GM12878 (cell line): ENCODE data around the gene CDHR5. TPM values are rescaled to one million over a fixed set of nuclear protein-coding genes. Genes with fewer than 3 reads are reported as not detected.
"Not testable (repeated sequence)": the region's sequence is repeated elsewhere in the genome, so short reads cannot be mapped to it uniquely, and the experiment has no call there.

Source experiments
- ATAC-seq: fragments of 200-7000 bp; cut with Tn5 transposase; 3 replicates; pipeline ENCODE4 v1.9.1; 2020; ENCODE audit warnings: mild to moderate bottlenecking, moderate library complexity
- BruUV-seq: library from RNA; stranded (reverse); fragments of 400-500 nt; replicated peaks from 2 replicates; lab custom pipeline; 2021; lab: Mats Ljungman, UMichigan
- CTCF ChIA-PET: fragments of 300-600 bp; sonication (Branson Sonifier 250); formaldehyde crosslinking; extraction: SDS; loops from one replicate; lab custom pipeline; 2021; ENCODE audit warnings: inconsistent platforms; lab: Yijun Ruan, JAX
- POLR2A ChIA-PET: fragments of 350-600 bp; formaldehyde crosslinking; extraction: SDS; loops from one replicate; lab custom pipeline; 2021; ENCODE audit warnings: inconsistent platforms; lab: Charles Lee
- RAD21 ChIA-PET: fragments of 300-600 bp; sonication (Branson Sonifier 250); formaldehyde crosslinking; loops from one replicate; lab custom pipeline; 2023; ENCODE audit warnings: antibody characterized with exemption; ENCODE audit not compliant: unreplicated experiment; lab: Charles Lee
- SMC1A ChIA-PET: fragments of 300-600 bp; sonication (Branson Sonifier 250); formaldehyde crosslinking; loops from one replicate; lab custom pipeline; 2023; ENCODE audit not compliant: unreplicated experiment, uncharacterized antibody; lab: Charles Lee
- DNase-seq: peaks from one replicate; pipeline ENCODE4 v3.0.0-alpha.2; 2011; ENCODE audit warnings: low read depth, low spot score
- FAIRE-seq: peaks from 3 replicates; lab custom pipeline; 2011; peaks lifted over from hg19 to GRCh38; lab: Jason Lieb, UNC
- H2AFZ ChIP-seq: 2 replicates; pipeline ENCODE4 v1.6.0; 2011; ENCODE audit warnings: low read depth, low read length, control low read depth; ENCODE audit not compliant: control insufficient read depth
- H3K27ac ChIP-seq: 2 replicates; pipeline ENCODE4 v1.5.1; 2011; ENCODE audit warnings: control low read depth; ENCODE audit not compliant: control insufficient read depth, insufficient read depth
- H3K27me3 ChIP-seq, 2 experiments: replicated peaks in 1 of 2; 2 replicates each; pipeline versions ENCODE4 v1.6.0 to v1.6.1; 2011; ENCODE audit warnings: low read length in 1 of 2; ENCODE audit not compliant: control insufficient read depth in 2 of 2, insufficient read depth in 2 of 2
- H3K36me3 ChIP-seq, 2 experiments: 2 replicates each; pipeline ENCODE4 v1.5.1; 2011; ENCODE audit warnings: low read length in 1 of 2; ENCODE audit not compliant: control insufficient read depth in 2 of 2, insufficient read depth in 2 of 2
- H3K4me1 ChIP-seq: 2 replicates; pipeline ENCODE4 v1.6.1; 2011; ENCODE audit warnings: mild to moderate bottlenecking, low read length, moderate library complexity, mixed read lengths; ENCODE audit not compliant: control insufficient read depth, insufficient read depth
- H3K4me2 ChIP-seq: 2 replicates; pipeline ENCODE4 v1.6.0; 2011; ENCODE audit warnings: control low read depth; ENCODE audit not compliant: control insufficient read depth, insufficient read depth
- H3K4me3 ChIP-seq: fragments of 200-600 bp; sonication (generic); 2 replicates; pipeline ENCODE4 v1.5.1; 2016
- H3K79me2 ChIP-seq: 2 replicates; pipeline ENCODE4 v1.6.0; 2011; ENCODE audit warnings: low read length; ENCODE audit not compliant: control insufficient read depth, insufficient read depth
- H3K9ac ChIP-seq: 2 replicates; pipeline ENCODE4 v1.8.0; 2011; ENCODE audit warnings: low read length, control low read depth, mixed read lengths; ENCODE audit not compliant: control insufficient read depth, insufficient read depth
- H3K9me3 ChIP-seq: replicated peaks from 3 replicates; pipeline ENCODE4 v1.5.1; 2011; ENCODE audit warnings: mild to moderate bottlenecking, low read length; ENCODE audit not compliant: control insufficient read depth, insufficient read depth
- H4K20me1 ChIP-seq: 2 replicates; pipeline ENCODE4 v1.6.0; 2011; ENCODE audit not compliant: control insufficient read depth, insufficient read depth
- BACH1 ChIP-seq: fragments of 450-650 bp; IDR thresholded peaks from 2 replicates; pipeline ENCODE4 v1.6.1; 2017; ENCODE audit warnings: mild to moderate bottlenecking, borderline replicate concordance
- FOXK2 ChIP-seq: fragments of 450-650 bp; IDR thresholded peaks from 2 replicates; pipeline ENCODE4 v1.6.1; 2017; ENCODE audit warnings: mild to moderate bottlenecking, moderate library complexity
- HCFC1 ChIP-seq: fragments of 150-350 bp; IDR thresholded peaks from 2 replicates; pipeline ENCODE4 v1.6.1; 2014; ENCODE audit warnings: low read length
- JUND ChIP-seq: IDR thresholded peaks from 2 replicates; pipeline ENCODE4 v1.6.1; 2012; ENCODE audit warnings: low read depth, mild to moderate bottlenecking, low read length, improper control_type of control experiment, moderate library complexity
- MYB ChIP-seq: fragments of 150-350 bp; IDR thresholded peaks from 2 replicates; pipeline ENCODE4 v1.6.1; 2014; ENCODE audit warnings: mild to moderate bottlenecking, low read depth, low read length, borderline replicate concordance
- STAT3 ChIP-seq: IDR thresholded peaks from 2 replicates; pipeline ENCODE4 v1.6.1; 2011; ENCODE audit warnings: low read depth, low read length, improper control_type of control experiment
- TCF7 ChIP-seq: IDR thresholded peaks from 2 replicates; pipeline ENCODE4 v1.6.1; 2014; ENCODE audit warnings: antibody characterized with exemption, borderline replicate concordance
- YBX1 ChIP-seq: fragments of 450-650 bp; IDR thresholded peaks from 2 replicates; pipeline ENCODE4 v1.6.1; 2016; ENCODE audit warnings: antibody characterized with exemption
- WGBS: methylation state at CpG from one replicate; pipeline ENCODE4 v1.1.6; 2016; ENCODE audit warnings: low lambda C conversion rate; ENCODE audit not compliant: insufficient replicate concordance, insufficient coverage; ENCODE audit errors: missing lambda C conversion rate; 5-methylcytosine and 5-hydroxymethylcytosine counted together
- in situ Hi-C: fragments of 300-500 bp; cut with MboI; formaldehyde crosslinking; loops from 9 replicates; pipeline ENCODE4 v1.14.3; 2018; ENCODE audit warnings: mixed read lengths
- intact Hi-C: fragments of 100-400 bp; cut with micrococcal nuclease; formaldehyde crosslinking; loops from one replicate; pipeline ENCODE4 v1.14.2; 2022; ENCODE audit not compliant: unreplicated experiment
- polyA plus RNA-seq, 11 experiments: library from polyadenylated mRNA; depleted of rRNA in 4 of 11; unstranded in 6 of 11; stranded (reverse) in 5 of 11; fragments of >200 nt; fragmentation: Nextera tagmentation in 4 of 11; fragmentation: Illumina TruSeq in 1 of 11; extraction: Ambion mirVana in 4 of 11; extraction: Trizol in 1 of 11; gene quantifications; 1 replicate in 1 of 11; 2 replicates in 10 of 11; pipeline versions ENCODE4 v1.2.1 to v1.2.3, GENCODE V29; 2011 to 2016; ENCODE audit warnings: inconsistent platforms in 2 of 11, missing spikeins in 2 of 11, low read depth in 1 of 11
- total RNA-seq, 4 experiments: library from RNA; depleted of rRNA in 3 of 4; stranded (reverse); fragments of >200 nt in 3 of 4; fragmentation: Illumina TruSeq in 1 of 4; extraction: Trizol in 1 of 4; gene quantifications; 2 replicates each; pipeline versions ENCODE4 v1.2.1 to v1.2.3, GENCODE V29; 2013 to 2021
- TF ChIP-seq, protein P1 (sequence below): fragments of 450-650 bp; IDR thresholded peaks from 2 replicates; pipeline ENCODE4 v1.6.1; 2017; ENCODE audit warnings: antibody characterized with exemption, mild to moderate bottlenecking, moderate library complexity
- TF ChIP-seq, protein P2 (sequence below): fragments of 450-650 bp; formaldehyde crosslinking; IDR thresholded peaks from 2 replicates; pipeline ENCODE4 v1.4.0; 2020; ENCODE audit warnings: mild to moderate bottlenecking, moderate library complexity

Gene CDHR5
- total and polyA plus RNA-seq, 10 of the 15 experiments (the other 5 are each of a cell fraction or from before 2014, with no cell fraction given): 0.06 TPM; not detected in 9

- TF ChIP-seq, protein P1, sequence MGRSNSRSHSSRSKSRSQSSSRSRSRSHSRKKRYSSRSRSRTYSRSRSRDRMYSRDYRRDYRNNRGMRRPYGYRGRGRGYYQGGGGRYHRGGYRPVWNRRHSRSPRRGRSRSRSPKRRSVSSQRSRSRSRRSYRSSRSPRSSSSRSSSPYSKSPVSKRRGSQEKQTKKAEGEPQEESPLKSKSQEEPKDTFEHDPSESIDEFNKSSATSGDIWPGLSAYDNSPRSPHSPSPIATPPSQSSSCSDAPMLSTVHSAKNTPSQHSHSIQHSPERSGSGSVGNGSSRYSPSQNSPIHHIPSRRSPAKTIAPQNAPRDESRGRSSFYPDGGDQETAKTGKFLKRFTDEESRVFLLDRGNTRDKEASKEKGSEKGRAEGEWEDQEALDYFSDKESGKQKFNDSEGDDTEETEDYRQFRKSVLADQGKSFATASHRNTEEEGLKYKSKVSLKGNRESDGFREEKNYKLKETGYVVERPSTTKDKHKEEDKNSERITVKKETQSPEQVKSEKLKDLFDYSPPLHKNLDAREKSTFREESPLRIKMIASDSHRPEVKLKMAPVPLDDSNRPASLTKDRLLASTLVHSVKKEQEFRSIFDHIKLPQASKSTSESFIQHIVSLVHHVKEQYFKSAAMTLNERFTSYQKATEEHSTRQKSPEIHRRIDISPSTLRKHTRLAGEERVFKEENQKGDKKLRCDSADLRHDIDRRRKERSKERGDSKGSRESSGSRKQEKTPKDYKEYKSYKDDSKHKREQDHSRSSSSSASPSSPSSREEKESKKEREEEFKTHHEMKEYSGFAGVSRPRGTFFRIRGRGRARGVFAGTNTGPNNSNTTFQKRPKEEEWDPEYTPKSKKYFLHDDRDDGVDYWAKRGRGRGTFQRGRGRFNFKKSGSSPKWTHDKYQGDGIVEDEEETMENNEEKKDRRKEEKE: no peak
- TF ChIP-seq HCFC1 (no peak), YBX1 (no peak), JUND (no peak), TCF7 (no peak), STAT3 (no peak), BACH1 (no peak), MYB (no peak), FOXK2 (no peak)
- TF ChIP-seq, protein P2, sequence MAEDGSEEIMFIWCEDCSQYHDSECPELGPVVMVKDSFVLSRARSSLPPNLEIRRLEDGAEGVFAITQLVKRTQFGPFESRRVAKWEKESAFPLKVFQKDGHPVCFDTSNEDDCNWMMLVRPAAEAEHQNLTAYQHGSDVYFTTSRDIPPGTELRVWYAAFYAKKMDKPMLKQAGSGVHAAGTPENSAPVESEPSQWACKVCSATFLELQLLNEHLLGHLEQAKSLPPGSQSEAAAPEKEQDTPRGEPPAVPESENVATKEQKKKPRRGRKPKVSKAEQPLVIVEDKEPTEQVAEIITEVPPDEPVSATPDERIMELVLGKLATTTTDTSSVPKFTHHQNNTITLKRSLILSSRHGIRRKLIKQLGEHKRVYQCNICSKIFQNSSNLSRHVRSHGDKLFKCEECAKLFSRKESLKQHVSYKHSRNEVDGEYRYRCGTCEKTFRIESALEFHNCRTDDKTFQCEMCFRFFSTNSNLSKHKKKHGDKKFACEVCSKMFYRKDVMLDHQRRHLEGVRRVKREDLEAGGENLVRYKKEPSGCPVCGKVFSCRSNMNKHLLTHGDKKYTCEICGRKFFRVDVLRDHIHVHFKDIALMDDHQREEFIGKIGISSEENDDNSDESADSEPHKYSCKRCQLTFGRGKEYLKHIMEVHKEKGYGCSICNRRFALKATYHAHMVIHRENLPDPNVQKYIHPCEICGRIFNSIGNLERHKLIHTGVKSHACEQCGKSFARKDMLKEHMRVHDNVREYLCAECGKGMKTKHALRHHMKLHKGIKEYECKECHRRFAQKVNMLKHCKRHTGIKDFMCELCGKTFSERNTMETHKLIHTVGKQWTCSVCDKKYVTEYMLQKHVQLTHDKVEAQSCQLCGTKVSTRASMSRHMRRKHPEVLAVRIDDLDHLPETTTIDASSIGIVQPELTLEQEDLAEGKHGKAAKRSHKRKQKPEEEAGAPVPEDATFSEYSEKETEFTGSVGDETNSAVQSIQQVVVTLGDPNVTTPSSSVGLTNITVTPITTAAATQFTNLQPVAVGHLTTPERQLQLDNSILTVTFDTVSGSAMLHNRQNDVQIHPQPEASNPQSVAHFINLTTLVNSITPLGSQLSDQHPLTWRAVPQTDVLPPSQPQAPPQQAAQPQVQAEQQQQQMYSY (CRISPR knock-in tag): no peak
Observed at GRCh38 chr11:655036-655726, 30.4 kb upstream of the CDHR5 start (continued).

DNA sequence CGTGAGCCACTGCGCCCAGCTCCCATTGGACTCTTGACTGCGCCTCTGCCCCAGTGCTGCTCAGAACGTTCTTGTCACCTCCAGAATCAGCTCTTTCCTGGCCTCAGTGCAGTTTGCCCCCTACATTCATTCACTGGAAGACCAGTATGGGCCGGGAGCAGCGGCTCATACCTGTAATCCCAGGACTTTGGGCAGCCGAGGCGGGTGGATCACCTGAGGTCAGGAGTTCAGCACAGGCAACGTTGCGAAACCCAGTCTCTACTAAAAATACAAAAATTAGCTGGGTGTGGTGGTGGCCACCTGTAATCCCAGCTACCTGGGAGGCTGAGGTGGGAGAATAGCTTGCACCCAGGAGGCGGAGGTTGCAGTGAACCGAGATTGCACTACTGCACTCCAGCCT, 29.7 kb upstream of the CDHR5 start:
- ATAC-seq, FAIRE-seq, in situ Hi-C loops, H3K9me3 ChIP-seq, intact Hi-C loops, H3K4me2 ChIP-seq, H3K27ac ChIP-seq, H3K27me3 ChIP-seq, H3K9ac ChIP-seq, BruUV-seq, SMC1A ChIA-PET, H4K20me1 ChIP-seq, DNase-seq, H3K4me3 ChIP-seq, H3K36me3 ChIP-seq, H2AFZ ChIP-seq, H3K79me2 ChIP-seq, RAD21 ChIA-PET, POLR2A ChIA-PET, H3K4me1 ChIP-seq: not testable (repeated sequence)
- CTCF ChIA-PET: interaction anchor here (0.7 to 1.5 kb wide), 2 partner anchors 64 to 72 kb away, joined by 3 read pairs; no protein-coding TSS in a partner anchor
- WGBS: 98% methylated on average over 12 of the region's 12 CpGs
